ENCODE results near the gene SUCLG2. TPM values are rescaled to one million over a fixed set of nuclear protein-coding genes. Genes with fewer than 3 reads are reported as not detected.

The SUCLG2 gene
- total and polyA plus RNA-seq, 2 of the 4 experiments (the other 2 are of a cell fraction) = 26.8 to 34.6 TPM

DNA sequence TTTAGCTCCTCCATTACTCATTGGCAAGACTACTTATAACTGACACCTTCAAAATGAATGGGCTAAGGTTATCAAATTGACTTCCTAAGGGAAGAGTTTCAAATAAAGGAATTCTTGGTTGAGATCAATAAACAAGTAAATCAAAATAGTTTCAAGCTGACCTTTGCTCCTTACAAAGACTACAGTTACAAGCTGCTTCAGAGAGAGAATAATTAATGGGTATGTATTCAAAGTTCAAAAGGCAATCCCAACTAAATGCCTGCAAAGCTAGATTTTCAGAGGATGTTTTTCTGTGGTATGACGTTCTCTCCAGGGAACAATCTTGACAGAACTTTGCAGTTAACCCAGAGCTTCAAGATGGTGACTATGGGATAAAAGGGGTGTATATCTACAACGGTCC is 153.7 kb downstream of the SUCLG2 start:
- Histone ChIP-seq H2BK20ac (ENCODE audit: low read depth, low read length) (no peak overlapping the region), H4K20me1 (ENCODE audit: insufficient read depth, low read length) (no peaks in the 10 kb centered on the region), H3K4me1 (ENCODE audit: control insufficient read depth, insufficient read depth, low read length) (no peaks in the 10 kb centered on the region), H3K27ac (ENCODE audit: insufficient read depth, low read length) (no peak overlapping the region), H3K14ac (replicated peaks; ENCODE audit: low read depth, low read length) (no peak overlapping the region), H3K4me2 (ENCODE audit: low read depth, low read length) (no peak overlapping the region), H4K8ac (ENCODE audit: low read depth in 2 of 2, low read length in 2 of 2) (no peak overlapping the region), H3K9me3 (ENCODE audit: control insufficient read depth, insufficient read depth, low read length) (no peaks in the 10 kb centered on the region), H4K91ac (ENCODE audit: insufficient read depth, low read depth, low read length) (no peak overlapping the region), H3K79me1 (ENCODE audit: low read depth in 1 of 2, low read length in 2 of 2) (no peaks in the 10 kb centered on the region; a peak in 1 of 4 replicates), H2BK5ac (ENCODE audit: low read depth, low read length, poor library complexity, severe bottlenecking) (no peak overlapping the region), H2AFZ (replicated peaks; ENCODE audit: low read length, poor library complexity) (no peak overlapping the region), H3K4ac (ENCODE audit: low read depth, low read length) (no peak overlapping the region), H3K23ac (ENCODE audit: low read depth, low read length) (no peak overlapping the region), H4K5ac (ENCODE audit: low read depth, low read length) (no peak overlapping the region), H3K9ac (ENCODE audit: low read depth, low read length) (no peak overlapping the region), H3K36me3 (ENCODE audit: control insufficient read depth, insufficient read depth, low read length) (peaks cover under 1% of the 10 kb centered on the region), H2AK9ac (replicated peaks; ENCODE audit: low read depth, low read length, poor library complexity) (no peak overlapping the region), H3K56ac (ENCODE audit: extremely low read depth, insufficient read depth, low read length) (no peak overlapping the region), H3K27me3 (ENCODE audit: control insufficient read depth, insufficient read depth, low read length) (no peaks in the 10 kb centered on the region), H2AK5ac (ENCODE audit: low read depth, low read length) (no peak overlapping the region), H3K18ac (ENCODE audit: low read depth, low read length) (no peak overlapping the region), H3K9me1 (ENCODE audit: insufficient read depth, low read length) (no peaks in the 10 kb centered on the region), H3K4me3 (ENCODE audit: insufficient read depth, low read depth, low read length) (no peak overlapping the region), H2BK15ac (ENCODE audit: low read depth, low read length) (no peak overlapping the region), H2BK120ac (ENCODE audit: low read depth, low read length) (no peak overlapping the region)
- DNase-seq (no peak), ATAC-seq (ENCODE audit: low read depth) (no peak)
- TF ChIP-seq NFE2L2 (IDR thresholded peaks at IDR 0.05; ENCODE audit: low read depth, low read length) (no peak), RFX5 (IDR thresholded peaks at IDR 0.05; ENCODE audit: low read depth, low read length) (no peak), CEBPB (IDR thresholded peaks at IDR 0.05; ENCODE audit: low read depth, low read length) (no peak), CHD1 (IDR thresholded peaks at IDR 0.05; ENCODE audit: low read depth, low read length) (no peak)
- POLR2A ChIA-PET (ENCODE audit: unreplicated experiment) = no interaction called here
- dilution Hi-C loops (cut with HindIII; ENCODE audit: low sequenced_read_pairs, unreplicated experiment) = no loop called here
- WGBS, 2 experiments (ENCODE audit: extremely low coverage in 2 of 2, insufficient read length in 1 of 2) = no CpG with 5 or more reads among the region's 2 CpGs
- CTCF ChIA-PET = no interaction called here
- in situ Hi-C loops (cut with MboI; ENCODE audit: low sequenced_read_pairs) = no loop called here
- no TSS peak for BruUV-seq (replicated peaks)
- intact Hi-C loops (cut with micrococcal nuclease) = no loop called here

Data from IMR-90 (cell line).